Activated B cell treated with CpG ODN at 0.5 μM for 24 hours (primary cell): ENCODE measurements around the gene RALGAPB. TPM values are rescaled to one million over a fixed set of nuclear protein-coding genes. Genes with fewer than 3 reads are reported as not detected.

Source experiments
- ATAC-seq: fragments of 200-7000 bp; cut with Tn5 transposase; one replicate; pipeline ENCODE4 v1.10.0; 2021; ENCODE audit warnings: low read depth, mild to moderate bottlenecking, moderate library complexity
- CTCF ChIA-PET: fragments of 350-600 bp; sonication (Branson Sonifier 250); formaldehyde crosslinking; loops from one replicate; lab custom pipeline; 2021; ENCODE audit warnings: antibody characterized with exemption; lab: Charles Lee
- POLR2A ChIA-PET: fragments of 350-600 bp; sonication (Branson Sonifier 250); formaldehyde crosslinking; loops from one replicate; lab custom pipeline; 2021; ENCODE audit warnings: antibody characterized with exemption; lab: Charles Lee
- DNase-seq: peaks from one replicate; pipeline ENCODE4 v3.0.0; 2022
- H3K27ac Mint-ChIP-seq: one replicate; pipeline ENCODE4 v1.8.0; 2020; ENCODE audit warnings: mixed read lengths
- H3K27me3 Mint-ChIP-seq: one replicate; pipeline ENCODE4 v1.8.0; 2021; ENCODE audit warnings: mixed read lengths
- H3K36me3 Mint-ChIP-seq: one replicate; pipeline ENCODE4 v1.8.0; 2021; ENCODE audit warnings: low read depth, mixed read lengths
- H3K4me1 Mint-ChIP-seq: one replicate; pipeline ENCODE4 v1.8.0; 2021; ENCODE audit warnings: mixed read lengths
- H3K4me3 Mint-ChIP-seq: one replicate; pipeline ENCODE4 v1.8.0; 2020; ENCODE audit warnings: mild to moderate bottlenecking, mixed read lengths
- H3K9me3 Mint-ChIP-seq: one replicate; pipeline ENCODE4 v1.8.0; 2020; ENCODE audit warnings: mixed read lengths
- intact Hi-C: fragments of 100-400 bp; cut with micrococcal nuclease; formaldehyde crosslinking; loops from one replicate; pipeline ENCODE4 v1.15.1; 2024
- total RNA-seq: library from RNA; stranded (reverse); gene quantifications from 2 replicates; pipeline ENCODE4 v1.2.3, GENCODE V29; 2022
- TF ChIP-seq, protein P1 (sequence below): fragments of 200-600 bp; IDR thresholded peaks from one replicate; pipeline ENCODE4 v1.8.0; 2022; ENCODE audit warnings: antibody characterized with exemption, mild to moderate bottlenecking

RALGAPB gene
- total RNA-seq, 1 donor from 2014 or later, result 48.3 TPM

DNA sequence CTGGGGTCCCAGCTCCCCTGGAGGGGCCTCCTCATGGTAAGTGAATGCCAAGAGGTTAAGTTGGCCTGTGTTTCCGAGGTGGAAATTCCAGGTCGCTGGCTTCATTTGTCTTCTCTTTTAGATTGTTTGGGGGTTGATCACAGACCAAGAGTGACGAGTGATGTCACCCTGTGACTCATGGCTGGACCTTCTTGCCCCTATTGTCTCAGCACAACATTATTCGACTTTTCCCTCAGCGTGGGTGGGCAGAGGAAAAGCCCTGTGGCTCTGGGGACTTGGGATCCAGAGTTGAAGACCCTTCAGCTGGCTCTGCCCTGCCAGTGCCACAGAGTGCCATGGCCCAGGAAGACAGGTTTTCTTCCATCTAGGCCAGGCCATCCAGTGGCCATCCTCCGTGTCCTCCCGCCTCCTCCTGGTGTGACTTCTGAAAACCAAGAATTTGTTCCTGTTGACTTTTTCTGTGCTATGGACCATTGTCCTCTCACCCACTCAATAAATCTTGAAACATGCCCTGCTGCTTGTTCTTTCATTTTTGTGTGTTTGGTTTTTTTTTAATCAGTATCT lies 22.1 kb upstream of the RALGAPB start:
- Mint-ChIP-seq H3K27ac (peak overlapping the region; percentile 16), H3K9me3 (no peaks in the 10 kb centered on the region), H3K27me3 (no peaks in the 10 kb centered on the region), H3K4me1 (peaks cover 35% of the 10 kb centered on the region), H3K36me3 (peaks cover 33% of the 10 kb centered on the region), H3K4me3 (no peak overlapping the region)
- no peak for ATAC-seq
- TF ChIP-seq, protein P1, sequence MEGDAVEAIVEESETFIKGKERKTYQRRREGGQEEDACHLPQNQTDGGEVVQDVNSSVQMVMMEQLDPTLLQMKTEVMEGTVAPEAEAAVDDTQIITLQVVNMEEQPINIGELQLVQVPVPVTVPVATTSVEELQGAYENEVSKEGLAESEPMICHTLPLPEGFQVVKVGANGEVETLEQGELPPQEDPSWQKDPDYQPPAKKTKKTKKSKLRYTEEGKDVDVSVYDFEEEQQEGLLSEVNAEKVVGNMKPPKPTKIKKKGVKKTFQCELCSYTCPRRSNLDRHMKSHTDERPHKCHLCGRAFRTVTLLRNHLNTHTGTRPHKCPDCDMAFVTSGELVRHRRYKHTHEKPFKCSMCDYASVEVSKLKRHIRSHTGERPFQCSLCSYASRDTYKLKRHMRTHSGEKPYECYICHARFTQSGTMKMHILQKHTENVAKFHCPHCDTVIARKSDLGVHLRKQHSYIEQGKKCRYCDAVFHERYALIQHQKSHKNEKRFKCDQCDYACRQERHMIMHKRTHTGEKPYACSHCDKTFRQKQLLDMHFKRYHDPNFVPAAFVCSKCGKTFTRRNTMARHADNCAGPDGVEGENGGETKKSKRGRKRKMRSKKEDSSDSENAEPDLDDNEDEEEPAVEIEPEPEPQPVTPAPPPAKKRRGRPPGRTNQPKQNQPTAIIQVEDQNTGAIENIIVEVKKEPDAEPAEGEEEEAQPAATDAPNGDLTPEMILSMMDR, result no peak
- CTCF ChIA-PET, result no interaction called here
- POLR2A ChIA-PET, result interaction anchor here (1.0 to 1.6 kb wide), 2 partner anchors 15 to 22 kb away, joined by 3 read pairs; partner anchors contain the start of gene SNHG17
- intact Hi-C loops, result no loop called here
- DNase-seq, result no peak

DNA sequence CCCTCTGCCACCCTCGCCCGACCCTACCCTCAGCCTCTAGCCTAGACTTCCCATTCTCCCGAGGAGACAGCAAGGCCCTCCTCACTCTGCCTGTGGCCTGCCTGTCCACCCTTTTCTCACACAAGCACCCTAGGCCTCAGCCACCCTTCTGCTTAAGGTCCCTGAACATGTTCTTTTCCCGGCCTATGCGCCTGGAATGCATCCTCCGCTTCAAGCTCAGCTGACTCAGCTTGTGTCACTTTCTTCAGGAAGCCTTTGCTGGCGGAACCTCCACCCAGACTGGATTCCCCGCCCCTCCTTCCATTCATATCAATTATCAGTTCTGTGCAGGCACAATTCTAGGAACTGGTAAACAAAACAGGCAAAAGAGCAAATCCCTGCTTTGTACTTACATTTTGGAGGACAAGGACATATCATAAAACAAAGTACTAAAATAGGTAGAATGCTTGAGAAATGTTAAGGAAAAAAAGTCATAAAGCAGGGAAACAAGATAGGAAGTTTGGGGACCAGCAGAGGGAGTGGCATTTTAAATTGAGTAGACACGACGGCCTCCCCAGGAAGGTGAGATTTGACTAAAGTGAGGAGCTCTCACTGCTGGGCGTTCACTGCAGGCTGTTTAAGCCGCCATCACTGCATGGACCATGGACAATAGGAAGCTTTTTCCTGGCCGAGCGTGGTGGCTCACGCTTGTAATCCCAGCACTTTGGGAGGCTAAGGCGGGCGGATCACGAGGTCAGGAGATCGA lies 19.6 kb upstream of the RALGAPB start:
- Mint-ChIP-seq H3K4me1 (peaks cover 19% of the 10 kb centered on the region), H3K9me3 (no peaks in the 10 kb centered on the region), H3K36me3 (peaks cover 33% of the 10 kb centered on the region), H3K4me3 (no peak overlapping the region), H3K27ac (no peak overlapping the region), H3K27me3 (no peaks in the 10 kb centered on the region)
- DNase-seq (no peak), ATAC-seq (no peak)
- ChIA-PET POLR2A (interaction anchor here (0.9 kb wide), 1 partner anchor 20 kb away, joined by 3 read pairs; the partner anchor contains the start of gene RALGAPB), CTCF (interaction anchor here (1.8 kb wide), 1 partner anchor 18 kb away, joined by 5 read pairs; the partner anchor contains the start of gene SNHG17)
- TF ChIP-seq, protein P1, result no peak
- intact Hi-C loops, result no loop called here

DNA sequence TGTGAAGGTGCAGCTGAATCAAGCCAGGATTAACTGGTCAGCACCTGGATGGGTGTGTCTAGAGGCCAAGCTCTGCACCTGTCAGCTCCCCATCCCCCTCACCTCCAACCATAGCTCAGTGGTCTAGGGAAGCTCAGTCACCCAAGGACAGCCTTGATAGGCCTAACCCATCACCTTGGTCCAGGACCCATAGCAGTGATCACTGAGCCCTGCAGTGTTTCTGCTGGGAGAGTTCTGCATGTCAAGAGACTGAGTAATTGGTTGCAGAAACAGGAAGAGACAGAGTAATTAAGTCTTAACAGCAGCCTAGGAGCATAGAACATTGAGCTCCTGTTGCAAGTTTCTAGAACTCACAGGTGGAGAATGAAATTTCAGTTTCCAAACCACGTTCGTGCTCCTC lies 18.7 kb upstream of the RALGAPB start:
- DNase-seq (no peak), ATAC-seq (peak; percentile 31)
- Mint-ChIP-seq H3K9me3 (no peaks in the 10 kb centered on the region), H3K36me3 (peaks cover 26% of the 10 kb centered on the region), H3K27me3 (no peaks in the 10 kb centered on the region), H3K4me1 (peaks cover 10% of the 10 kb centered on the region), H3K4me3 (no peak overlapping the region), H3K27ac (peak overlapping the region; percentile 30)
- intact Hi-C loops, result no loop called here
- CTCF ChIA-PET, result interaction anchor here (1.8 kb wide), 1 partner anchor 19 kb away, joined by 5 read pairs; the partner anchor contains the start of gene SNHG17
- POLR2A ChIA-PET, result interaction anchor here (0.7 kb wide), 1 partner anchor 19 kb away, joined by 3 read pairs; the partner anchor contains the start of gene SNHG17
- TF ChIP-seq, protein P1, result no peak

DNA sequence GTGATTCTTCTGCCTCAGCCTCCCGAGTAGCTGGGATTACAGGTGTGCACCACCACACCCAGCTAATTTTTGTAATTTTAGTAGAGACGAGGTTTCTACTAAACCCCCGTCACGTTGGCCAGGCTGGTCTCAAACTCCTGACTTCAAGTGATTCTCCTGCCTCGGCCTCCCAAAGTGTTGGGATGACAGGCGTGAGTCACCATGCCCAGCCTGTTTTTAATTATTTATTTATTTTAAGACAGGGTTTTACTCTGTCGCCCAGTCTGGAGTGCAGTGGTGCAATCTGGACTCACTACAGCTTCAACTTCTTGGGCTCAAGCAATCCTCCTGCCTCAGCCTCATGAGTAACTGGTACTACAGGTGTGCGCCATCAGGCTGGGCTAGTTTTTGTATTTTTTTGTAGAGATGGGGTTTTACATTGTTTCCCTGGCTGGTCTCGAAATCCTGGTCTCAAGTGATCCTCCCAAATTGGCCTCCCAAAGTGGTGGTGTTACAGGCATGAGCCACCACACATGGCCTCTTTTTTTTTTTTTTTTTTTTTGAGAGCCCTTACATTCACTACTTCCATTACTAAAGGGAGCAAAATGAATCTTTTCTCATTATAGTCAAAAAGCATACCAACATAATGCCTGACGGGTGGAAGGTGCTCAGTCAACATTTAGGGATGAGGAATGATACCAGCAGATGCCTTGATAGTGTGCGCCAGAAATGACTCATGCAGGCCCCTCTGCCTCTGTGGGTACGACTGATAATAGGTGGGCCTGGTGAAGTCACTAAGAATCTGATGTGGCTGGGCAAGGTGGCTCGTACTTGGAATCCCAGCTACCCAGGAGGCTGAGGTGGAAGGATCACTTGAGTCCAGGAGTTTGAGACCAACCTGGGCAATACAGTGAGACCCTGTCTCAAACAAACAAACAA lies 17.8 kb upstream of the RALGAPB start:
- ATAC-seq (no peak), DNase-seq (no peak)
- TF ChIP-seq, protein P1, result no peak
- Mint-ChIP-seq H3K9me3 (no peaks in the 10 kb centered on the region), H3K4me3 (no peak overlapping the region), H3K36me3 (peaks cover 18% of the 10 kb centered on the region), H3K4me1 (peaks cover 7% of the 10 kb centered on the region), H3K27me3 (no peaks in the 10 kb centered on the region), H3K27ac (no peak overlapping the region)
- POLR2A ChIA-PET, result interaction anchor here (0.7 kb wide), 1 partner anchor 20 kb away, joined by 3 read pairs; the partner anchor contains the start of gene SNHG17
- intact Hi-C loops, result no loop called here
- CTCF ChIA-PET, result no interaction called here
